OCI-LY3 (cell line): Measurements from ENCODE around the gene PERCC1.

ENCODE experiments used
- CTCF ChIP-seq: fragments of 200-600, 300-600 bp; sonication (generic); IDR thresholded peaks from 2 replicates; pipeline ENCODE4 v1.5.1; 2014; ENCODE audit warnings: antibody characterized with exemption, low read length, low read depth
- EZH2phosphoT487 ChIP-seq: fragments of 200-600 bp; shearing (Covaris generic); IDR thresholded peaks from 2 replicates; pipeline ENCODE4 v1.6.1; 2018; ENCODE audit warnings: antibody characterized with exemption, mixed run types, low read depth

DNA sequence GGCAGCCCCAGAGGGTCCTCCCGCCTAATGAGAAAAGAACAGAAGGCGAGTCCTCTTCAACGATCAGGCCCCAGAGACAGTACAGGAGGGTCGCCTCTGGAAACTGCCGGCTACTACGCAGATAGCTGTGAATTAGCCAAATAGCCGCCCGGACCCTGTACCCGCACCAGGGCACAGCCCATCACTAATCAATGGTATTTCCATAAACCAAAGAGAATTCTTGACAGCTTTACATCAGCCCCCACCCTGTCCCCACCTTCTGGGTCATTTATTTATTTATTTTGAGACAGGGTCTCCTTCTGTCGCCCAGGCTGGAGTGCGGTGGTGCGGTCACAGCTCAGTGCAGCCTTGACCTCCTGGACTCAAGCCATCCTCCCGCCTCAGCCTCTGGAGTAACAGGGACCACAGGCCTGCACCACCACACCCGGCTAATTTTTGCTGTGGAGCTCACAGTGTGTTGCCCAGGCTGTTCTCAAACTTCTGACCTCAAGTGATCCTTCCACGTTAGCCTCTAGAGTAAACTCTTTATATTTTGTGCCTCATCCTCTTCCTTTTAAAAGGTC lies 44.8 kb downstream of the PERCC1 start:
- TF ChIP-seq CTCF (no peak), EZH2phosphoT487 (no peak)
